WTC11 (cell line): ENCODE results near the gene MEIS1. TPM values are rescaled to one million over a fixed set of nuclear protein-coding genes. Genes with fewer than 3 reads are reported as not detected.

Source experiments
- ATAC-seq: fragments of 200-7000 bp; cut with Tn5 transposase; 2 replicates; pipeline ENCODE4 v1.10.0; 2021; ENCODE audit warnings: mild to moderate bottlenecking, moderate library complexity
- CTCF ChIA-PET: fragments of 300-600 bp; sonication (Branson Sonifier 250); formaldehyde crosslinking; loops from one replicate; lab custom pipeline; 2021; ENCODE audit warnings: antibody characterized with exemption; lab: Charles Lee
- POLR2A ChIA-PET: fragments of 350-600 bp; sonication (Branson Sonifier 250); formaldehyde crosslinking; loops from one replicate; lab custom pipeline; 2021; ENCODE audit warnings: antibody characterized with exemption; lab: Charles Lee
- DNase-seq: peaks from one replicate; pipeline ENCODE4 v3.0.0; 2021; ENCODE audit warnings: low spot score
- H3K27ac Mint-ChIP-seq: 2 replicates; pipeline ENCODE4 v1.8.0; 2021; ENCODE audit warnings: mixed read lengths
- H3K27me3 Mint-ChIP-seq: 2 replicates; pipeline ENCODE4 v1.8.0; 2021; ENCODE audit warnings: low read depth, mild to moderate bottlenecking, moderate library complexity, mixed read lengths
- H3K36me3 Mint-ChIP-seq: 2 replicates; pipeline ENCODE4 v1.8.0; 2021; ENCODE audit warnings: mixed read lengths
- H3K4me1 Mint-ChIP-seq: 2 replicates; pipeline ENCODE4 v1.8.0; 2022; ENCODE audit warnings: mixed read lengths
- H3K4me3 Mint-ChIP-seq: 2 replicates; pipeline ENCODE4 v1.8.0; 2021; ENCODE audit warnings: mild to moderate bottlenecking, moderate library complexity, mixed read lengths
- H3K9me3 Mint-ChIP-seq: 2 replicates; pipeline ENCODE4 v1.8.0; 2021; ENCODE audit warnings: mixed read lengths
- ATF3 ChIP-seq: sonication (generic); formaldehyde crosslinking; conservative IDR thresholded peaks from 2 replicates; pipeline ENCODE4 v1.8.1; 2022; ENCODE audit warnings: mild to moderate bottlenecking, missing genetic modification reagents
- ATF6 ChIP-seq: sonication (generic); formaldehyde crosslinking; IDR thresholded peaks from 2 replicates; pipeline ENCODE4 v1.8.1; 2023; ENCODE audit warnings: mild to moderate bottlenecking, missing genetic modification reagents
- E2F4 ChIP-seq: sonication (generic); formaldehyde crosslinking; IDR thresholded peaks from 2 replicates; pipeline ENCODE4 v1.8.1; 2022; ENCODE audit warnings: low read depth, mild to moderate bottlenecking, moderate library complexity, missing genetic modification reagents, borderline replicate concordance
- FOXP1 ChIP-seq: sonication (generic); formaldehyde crosslinking; IDR thresholded peaks from 2 replicates; pipeline ENCODE4 v1.8.0; 2022; ENCODE audit warnings: missing genetic modification reagents, mild to moderate bottlenecking, moderate library complexity, borderline replicate concordance
- GRHL2 ChIP-seq: fragments of 250-450 bp; sonication (Bioruptor Pico); IDR thresholded peaks from 2 replicates; pipeline ENCODE4 v1.8.0; 2022; ENCODE audit warnings: mild to moderate bottlenecking, moderate library complexity; ENCODE audit not compliant: insufficient replicate concordance, severe bottlenecking
- IRF1 ChIP-seq: sonication (generic); formaldehyde crosslinking; IDR thresholded peaks from 2 replicates; pipeline ENCODE4 v1.8.0; 2023; ENCODE audit warnings: missing genetic modification reagents
- NR1H2 ChIP-seq: sonication (generic); formaldehyde crosslinking; IDR thresholded peaks from 2 replicates; pipeline ENCODE4 v1.9.0; 2021; ENCODE audit warnings: mild to moderate bottlenecking, moderate library complexity, missing genetic modification reagents
- PRRX2 ChIP-seq: fragments of 250-450 bp; sonication (Bioruptor Pico); IDR thresholded peaks from 2 replicates; pipeline ENCODE4 v1.8.0; 2021; ENCODE audit warnings: mild to moderate bottlenecking
- SMAD3 ChIP-seq: sonication (generic); formaldehyde crosslinking; IDR thresholded peaks from 2 replicates; pipeline ENCODE4 v1.8.0; 2022; ENCODE audit warnings: missing genetic modification reagents, mild to moderate bottlenecking, borderline replicate concordance
- SOX15 ChIP-seq: fragments of 250-450 bp; sonication (Bioruptor Pico); IDR thresholded peaks from 2 replicates; pipeline ENCODE4 v1.9.0; 2021; ENCODE audit warnings: mild to moderate bottlenecking
- SP1 ChIP-seq: sonication (generic); formaldehyde crosslinking; conservative IDR thresholded peaks from 2 replicates; pipeline ENCODE4 v1.8.1; 2022; ENCODE audit warnings: missing genetic modification reagents
- TP53 ChIP-seq: sonication (generic); formaldehyde crosslinking; IDR thresholded peaks from 2 replicates; pipeline ENCODE4 v1.8.1; 2023; ENCODE audit warnings: mild to moderate bottlenecking, missing genetic modification reagents
- ZMAT4 ChIP-seq: fragments of 250-450 bp; sonication (Bioruptor Pico); IDR thresholded peaks from 2 replicates; pipeline ENCODE4 v1.9.0; 2021; ENCODE audit warnings: mild to moderate bottlenecking
- ZNF396 ChIP-seq: fragments of 250-450 bp; sonication (Bioruptor Pico); IDR thresholded peaks from 2 replicates; pipeline ENCODE4 v1.8.0; 2021; ENCODE audit warnings: mild to moderate bottlenecking, moderate library complexity, borderline replicate concordance
- ZNF512 ChIP-seq: sonication (generic); formaldehyde crosslinking; IDR thresholded peaks from 2 replicates; pipeline ENCODE4 v1.8.1; 2022; ENCODE audit warnings: missing genetic modification reagents, borderline replicate concordance
- total RNA-seq: library from RNA; stranded (reverse); gene quantifications from 3 replicates; pipeline ENCODE4 v1.2.3, GENCODE V29; 2021
- TF ChIP-seq, protein P1 (sequence below): fragments of 250-450 bp; sonication (Bioruptor Pico); IDR thresholded peaks from 2 replicates; pipeline ENCODE4 v2.1.2; 2022; ENCODE audit warnings: mild to moderate bottlenecking, moderate library complexity
- TF ChIP-seq, protein P2 (sequence below): fragments of 200-600 bp; IDR thresholded peaks from 2 replicates; pipeline ENCODE4 v1.8.0; 2022; ENCODE audit warnings: antibody characterized with exemption

Gene MEIS1
- total RNA-seq, 1 experiment from 2014 or later = 0.48 TPM

- CTCF ChIA-PET = interaction anchor here (4.9 kb wide), 1 partner anchor 20 kb away, joined by 25 read pairs; no protein-coding TSS in a partner anchor
- Mint-ChIP-seq H3K4me1 (peaks cover 20% of the 10 kb centered on the region), H3K36me3 (no peaks in the 10 kb centered on the region), H3K4me3 (no peak overlapping the region), H3K27me3 (peaks cover 51% of the 10 kb centered on the region), H3K27ac (no peak overlapping the region), H3K9me3 (no peaks in the 10 kb centered on the region)
- TF ChIP-seq E2F4 (CRISPR knock-in tag) (no peak), ATF6 (CRISPR knock-in tag) (no peak), SMAD3 (CRISPR knock-in tag) (no peak), ATF3 (CRISPR knock-in tag) (no peak), TP53 (CRISPR knock-in tag) (no peak), SP1 (CRISPR knock-in tag) (no peak), NR1H2 (CRISPR knock-in tag) (no peak), FOXP1 (CRISPR knock-in tag) (no peak)
- TF ChIP-seq, protein P1, sequence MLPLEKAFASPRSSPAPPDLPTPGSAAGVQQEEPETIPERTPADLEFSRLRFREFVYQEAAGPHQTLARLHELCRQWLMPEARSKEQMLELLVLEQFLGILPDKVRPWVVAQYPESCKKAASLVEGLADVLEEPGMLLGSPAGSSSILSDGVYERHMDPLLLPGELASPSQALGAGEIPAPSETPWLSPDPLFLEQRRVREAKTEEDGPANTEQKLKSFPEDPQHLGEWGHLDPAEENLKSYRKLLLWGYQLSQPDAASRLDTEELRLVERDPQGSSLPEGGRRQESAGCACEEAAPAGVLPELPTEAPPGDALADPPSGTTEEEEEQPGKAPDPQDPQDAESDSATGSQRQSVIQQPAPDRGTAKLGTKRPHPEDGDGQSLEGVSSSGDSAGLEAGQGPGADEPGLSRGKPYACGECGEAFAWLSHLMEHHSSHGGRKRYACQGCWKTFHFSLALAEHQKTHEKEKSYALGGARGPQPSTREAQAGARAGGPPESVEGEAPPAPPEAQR (CRISPR knock-in tag) = no peak
- TF ChIP-seq, protein P2, sequence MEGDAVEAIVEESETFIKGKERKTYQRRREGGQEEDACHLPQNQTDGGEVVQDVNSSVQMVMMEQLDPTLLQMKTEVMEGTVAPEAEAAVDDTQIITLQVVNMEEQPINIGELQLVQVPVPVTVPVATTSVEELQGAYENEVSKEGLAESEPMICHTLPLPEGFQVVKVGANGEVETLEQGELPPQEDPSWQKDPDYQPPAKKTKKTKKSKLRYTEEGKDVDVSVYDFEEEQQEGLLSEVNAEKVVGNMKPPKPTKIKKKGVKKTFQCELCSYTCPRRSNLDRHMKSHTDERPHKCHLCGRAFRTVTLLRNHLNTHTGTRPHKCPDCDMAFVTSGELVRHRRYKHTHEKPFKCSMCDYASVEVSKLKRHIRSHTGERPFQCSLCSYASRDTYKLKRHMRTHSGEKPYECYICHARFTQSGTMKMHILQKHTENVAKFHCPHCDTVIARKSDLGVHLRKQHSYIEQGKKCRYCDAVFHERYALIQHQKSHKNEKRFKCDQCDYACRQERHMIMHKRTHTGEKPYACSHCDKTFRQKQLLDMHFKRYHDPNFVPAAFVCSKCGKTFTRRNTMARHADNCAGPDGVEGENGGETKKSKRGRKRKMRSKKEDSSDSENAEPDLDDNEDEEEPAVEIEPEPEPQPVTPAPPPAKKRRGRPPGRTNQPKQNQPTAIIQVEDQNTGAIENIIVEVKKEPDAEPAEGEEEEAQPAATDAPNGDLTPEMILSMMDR = no peak
- POLR2A ChIA-PET = no interaction called here
- DNase-seq (no peak), ATAC-seq (no peak)
Observed at GRCh38 chr2:66448136-66448991, 13.4 kb downstream of the MEIS1 start.

DNA sequence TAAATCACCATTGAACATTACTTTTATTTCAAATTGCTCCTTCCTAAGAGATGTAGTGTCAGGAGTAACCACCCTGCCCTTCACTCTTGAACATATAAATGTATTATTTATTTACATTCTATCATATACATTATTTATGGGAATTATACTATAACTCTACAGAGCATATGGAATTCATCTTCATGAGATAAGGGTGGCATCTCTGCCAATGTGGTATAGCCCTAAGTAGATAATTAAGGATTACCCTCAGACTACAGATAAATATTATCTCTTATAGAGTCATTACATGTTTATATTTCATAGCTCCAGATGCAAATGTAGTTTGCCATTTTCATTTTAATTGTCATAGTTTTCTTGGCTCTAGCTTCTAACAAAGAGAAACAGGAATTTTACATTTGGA lies 17.3 kb downstream of the MEIS1 start:
- ChIA-PET CTCF (no interaction called here), POLR2A (no interaction called here)
- ATAC-seq = no peak
- H3K9me3 Mint-ChIP-seq = no peaks in the 10 kb centered on the region
- H3K4me3 Mint-ChIP-seq = no peak overlapping the region
- TF ChIP-seq ZNF396 = no peak
- H3K27me3 Mint-ChIP-seq = peaks cover 13% of the 10 kb centered on the region
- H3K4me1 Mint-ChIP-seq = no peaks in the 10 kb centered on the region; the same call in 1 of the 2 replicates
- no peak for DNase-seq
- no peak overlapping the region for H3K27ac Mint-ChIP-seq
- H3K36me3 Mint-ChIP-seq = no peaks in the 10 kb centered on the region

GRCh38 chr2:66452917-66453316 lies 18.0 kb downstream of the MEIS1 start:
- peaks cover 6% of the 10 kb centered on the region for H3K27me3 Mint-ChIP-seq
- H3K4me1 Mint-ChIP-seq = no peaks in the 10 kb centered on the region
- ATAC-seq = no peak
- CTCF ChIA-PET = no interaction called here
- H3K36me3 Mint-ChIP-seq = no peaks in the 10 kb centered on the region
- POLR2A ChIA-PET = no interaction called here
- DNase-seq = no peak
- no peak overlapping the region for H3K4me3 Mint-ChIP-seq
- TF ChIP-seq SOX15 (CRISPR knock-in tag) (no peak), SMAD3 (CRISPR knock-in tag) (no peak), IRF1 (CRISPR knock-in tag) (no peak), GRHL2 (CRISPR knock-in tag) (no peak), PRRX2 (CRISPR knock-in tag) (no peak), ZNF512 (CRISPR knock-in tag) (no peak), ZMAT4 (no peak)
- TF ChIP-seq, protein P1 (CRISPR knock-in tag) = no peak
- no peak overlapping the region for H3K27ac Mint-ChIP-seq
- no peaks in the 10 kb centered on the region for H3K9me3 Mint-ChIP-seq
